B cell (primary cell): Measurements from ENCODE around the gene ZMYND15. TPM values are rescaled to one million over a fixed set of nuclear protein-coding genes. Genes with fewer than 3 reads are reported as not detected.
"Not testable (repeated sequence)": the region's sequence is repeated elsewhere in the genome, so short reads cannot be mapped to it uniquely, and the experiment has no call there.

Experiments used
- ATAC-seq: fragments of 200-7000 bp; cut with Tn5 transposase; one replicate; pipeline ENCODE4 v1.10.0; 2021; ENCODE audit warnings: low read depth, mild to moderate bottlenecking, moderate number of reproducible peaks, moderate library complexity
- CTCF ChIA-PET: fragments of 350-600 bp; sonication (Branson Sonifier 250); formaldehyde crosslinking; loops from one replicate; lab custom pipeline; 2021; ENCODE audit warnings: antibody characterized with exemption, inconsistent platforms; lab: Charles Lee
- POLR2A ChIA-PET: fragments of 350-600 bp; sonication (Branson Sonifier 250); formaldehyde crosslinking; loops from one replicate; lab custom pipeline; 2021; ENCODE audit warnings: antibody characterized with exemption; lab: Charles Lee
- DNase-seq: peaks from one replicate; pipeline ENCODE4 v3.0.0; 2013
- H2AFZ ChIP-seq: 2 replicates; pipeline ENCODE4 v1.6.1; 2012; ENCODE audit warnings: mild to moderate bottlenecking, low read depth, low read length; ENCODE audit not compliant: insufficient read depth, poor library complexity, severe bottlenecking
- H3K27ac ChIP-seq, 2 donors: 1 replicate in 1 of 2; 2 replicates in 1 of 2; pipeline ENCODE4 v1.5.1; 2012 to 2013; ENCODE audit warnings: low read length in 2 of 2, mild to moderate bottlenecking in 2 of 2, moderate library complexity in 1 of 2
- H3K27me3 ChIP-seq, 4 experiments: fragments of 200-600 bp in 1 of 4; sonication (generic) in 1 of 4; replicated peaks in 1 of 4; 1 replicate in 2 of 4; 2 replicates in 2 of 4; pipeline versions ENCODE4 v1.6.1 to v1.7.0; 2013 to 2016; ENCODE audit warnings: low read length in 3 of 4, mild to moderate bottlenecking in 2 of 4, mixed read lengths in 1 of 4, moderate library complexity in 1 of 4; ENCODE audit not compliant: insufficient read depth in 4 of 4, control insufficient read depth in 3 of 4; ENCODE audit errors: control extremely low read depth in 1 of 4
- H3K36me3 ChIP-seq, 2 experiments: replicated peaks in 1 of 2; 1 replicate in 1 of 2; 2 replicates in 1 of 2; pipeline versions ENCODE4 v1.6.1 to v1.7.1; 2013; ENCODE audit warnings: low read length in 1 of 2; ENCODE audit not compliant: insufficient read depth in 2 of 2, control insufficient read depth in 1 of 2; ENCODE audit errors: control extremely low read depth in 1 of 2, extremely low read depth in 1 of 2
- H3K4me1 ChIP-seq, 2 donors: fragments of 200-600 bp in 1 of 2; sonication (generic) in 1 of 2; 1 replicate in 1 of 2; 2 replicates in 1 of 2; pipeline versions ENCODE4 v1.5.1 to v1.6.1; 2013 to 2017; ENCODE audit warnings: low read length in 2 of 2; ENCODE audit not compliant: control insufficient read depth in 2 of 2, insufficient read depth in 2 of 2
- H3K4me2 ChIP-seq: replicated peaks from 2 replicates; pipeline ENCODE3; 2012; ENCODE audit warnings: mild to moderate bottlenecking, low read depth, low read length; ENCODE audit not compliant: poor library complexity, severe bottlenecking
- H3K4me3 ChIP-seq, 5 experiments: fragments of 200-600 bp in 1 of 5; sonication (generic) in 1 of 5; 1 replicate in 3 of 5; 2 replicates in 2 of 5; pipeline versions ENCODE4 v1.5.1 to v1.7.0; 2011 to 2016; ENCODE audit warnings: low read length in 4 of 5, mild to moderate bottlenecking in 4 of 5, low read depth in 2 of 5, control low read depth in 1 of 5, moderate library complexity in 1 of 5; ENCODE audit not compliant: insufficient read depth in 1 of 5; ENCODE audit errors: control extremely low read depth in 1 of 5, extremely low read depth in 1 of 5
- H3K79me2 ChIP-seq: fragments of 200-600 bp; sonication (generic); one replicate; pipeline ENCODE4 v1.6.0; 2016; ENCODE audit warnings: low read length; ENCODE audit not compliant: control insufficient read depth, insufficient read depth
- H3K9ac ChIP-seq: fragments of 200-600 bp; sonication (generic); 2 replicates; pipeline ENCODE4 v1.6.1; 2017; ENCODE audit warnings: mild to moderate bottlenecking, low read length, moderate library complexity
- H3K9me3 ChIP-seq, 3 donors: one replicate each; pipeline versions ENCODE4 v1.6.1 to v1.7.1; 2013; ENCODE audit warnings: low read length in 2 of 3; ENCODE audit not compliant: control insufficient read depth in 2 of 3, insufficient read depth in 1 of 3; ENCODE audit errors: control extremely low read depth in 1 of 3
- H4K20me1 ChIP-seq: 2 replicates; pipeline ENCODE4 v1.6.0; 2012; ENCODE audit warnings: mild to moderate bottlenecking, low read length; ENCODE audit not compliant: insufficient read depth, control insufficient read depth, poor library complexity, severe bottlenecking
- H3K27ac Mint-ChIP-seq: one replicate; pipeline ENCODE4 v1.8.0; 2021; ENCODE audit warnings: mixed read lengths
- H3K27me3 Mint-ChIP-seq: one replicate; pipeline ENCODE4 v1.8.0; 2021; ENCODE audit warnings: mixed read lengths
- H3K4me1 Mint-ChIP-seq: one replicate; pipeline ENCODE4 v1.8.0; 2021; ENCODE audit warnings: mixed read lengths
- H3K4me3 Mint-ChIP-seq: one replicate; pipeline ENCODE4 v1.8.0; 2021; ENCODE audit warnings: mixed read lengths
- H3K9me3 Mint-ChIP-seq: one replicate; pipeline ENCODE4 v1.8.0; 2022; ENCODE audit warnings: mixed read lengths; ENCODE audit not compliant: insufficient read depth
- EZH2 ChIP-seq: IDR thresholded peaks from 2 replicates; pipeline ENCODE4 v1.6.1; 2012; ENCODE audit warnings: borderline replicate concordance, low read depth, mild to moderate bottlenecking, moderate library complexity, low read length; ENCODE audit not compliant: insufficient read depth, poor library complexity, severe bottlenecking
- WGBS: methylation state at CpG from one replicate; pipeline ENCODE4 v1.1.5; 2013; ENCODE audit warnings: missing lambda C conversion rate; ENCODE audit not compliant: insufficient coverage; 5-methylcytosine and 5-hydroxymethylcytosine counted together
- intact Hi-C: fragments of 100-400 bp; cut with micrococcal nuclease; formaldehyde crosslinking; loops from one replicate; pipeline ENCODE4 v1.10.0; 2022
- polyA plus RNA-seq: library from polyadenylated mRNA; depleted of rRNA; stranded (reverse); fragments of >200 nt; gene quantifications from 2 replicates; pipeline ENCODE4 v1.2.3, GENCODE V29; 2012
- total RNA-seq, 2 donors: library from RNA; stranded (reverse); fragments of 120-200 nt in 1 of 2; gene quantifications; 1 replicate in 1 of 2; 2 replicates in 1 of 2; pipeline versions ENCODE4 v1.2.3 to v1.2.4, GENCODE V29; 2013 to 2022
- TF ChIP-seq, protein P1 (sequence below): fragments of 200-600 bp; IDR thresholded peaks from one replicate; pipeline ENCODE4 v1.8.0; 2022; ENCODE audit warnings: antibody characterized with exemption, mild to moderate bottlenecking

Gene ZMYND15
- total and polyA plus RNA-seq, 2 donors (not counting 1 experiment from before 2014, with no cell fraction given): 0.72 to 2.5 TPM

DNA sequence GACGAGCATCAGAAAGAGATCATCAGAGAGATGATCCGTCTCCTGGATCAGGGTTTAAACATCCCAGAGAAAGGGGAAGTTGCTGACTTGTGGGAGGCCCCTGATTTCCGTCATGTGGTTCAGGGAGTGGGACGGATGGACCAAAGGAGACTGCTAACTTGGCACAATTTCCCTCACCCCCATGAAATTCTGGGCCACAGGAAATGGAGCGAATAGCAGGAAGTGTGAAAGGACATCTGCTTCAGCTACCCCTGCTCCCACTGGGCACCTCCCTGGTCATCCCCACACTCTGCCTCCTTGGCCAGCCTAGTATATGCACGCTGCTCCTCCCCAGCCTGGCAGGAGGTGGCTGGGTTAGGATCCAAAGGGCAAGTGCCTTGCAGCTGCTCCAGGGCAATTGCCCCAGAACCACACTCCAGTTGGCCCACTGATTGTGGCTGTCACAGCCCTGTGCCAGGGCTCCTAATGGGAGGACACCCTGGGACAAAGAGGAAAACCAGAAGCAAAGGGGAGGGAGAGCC is 27.9 kb upstream of the ZMYND15 start:
- Histone ChIP-seq H3K9ac (peak overlapping the region; percentile 86), H4K20me1 (no peaks in the 10 kb centered on the region), H2AFZ (peak overlapping the region; percentile 84), H3K36me3 (peaks cover 3 to 5% of the 10 kb centered on the region in 2 experiments), H3K9me3 (no peaks in the 10 kb centered on the region), H3K4me1 (peaks cover 34 to 45% of the 10 kb centered on the region in 2 donors), H3K4me3 (peak overlapping the region; percentile 65 to 90 (median 75)), H3K27me3 (no peaks in the 10 kb centered on the region), H3K79me2 (peaks cover 31% of the 10 kb centered on the region), H3K4me2 (peak overlapping the region; percentile 96), H3K27ac (peak overlapping the region; percentile 60 to 74)
- CTCF ChIA-PET: interaction anchor here (0.6 to 2.4 kb wide), 6 partner anchors 22 to 191 kb away, joined by 3 to 9 read pairs (median 4); partner anchors contain the start of gene CHRNE
- POLR2A ChIA-PET: interaction anchor here (0.5 to 1.9 kb wide), 2 partner anchors 19 to 166 kb away, joined by 6 to 11 read pairs; partner anchors contain the start of gene MED11
- peak; percentile 63 for DNase-seq
- Mint-ChIP-seq H3K27ac (peak overlapping the region; percentile 88), H3K9me3 (no peaks in the 10 kb centered on the region), H3K27me3 (no peaks in the 10 kb centered on the region), H3K4me3 (peak overlapping the region; percentile 86), H3K4me1 (peaks cover 44% of the 10 kb centered on the region)
- TF ChIP-seq EZH2: no peak
- 4% methylated on average over 3 of the region's 6 CpGs for WGBS
- intact Hi-C loops: loop anchor here (2.0 kb wide), 1 partner anchor 27 kb away; the partner anchor contains the start of genes CXCL16 and ZMYND15
- ATAC-seq: no peak

DNA sequence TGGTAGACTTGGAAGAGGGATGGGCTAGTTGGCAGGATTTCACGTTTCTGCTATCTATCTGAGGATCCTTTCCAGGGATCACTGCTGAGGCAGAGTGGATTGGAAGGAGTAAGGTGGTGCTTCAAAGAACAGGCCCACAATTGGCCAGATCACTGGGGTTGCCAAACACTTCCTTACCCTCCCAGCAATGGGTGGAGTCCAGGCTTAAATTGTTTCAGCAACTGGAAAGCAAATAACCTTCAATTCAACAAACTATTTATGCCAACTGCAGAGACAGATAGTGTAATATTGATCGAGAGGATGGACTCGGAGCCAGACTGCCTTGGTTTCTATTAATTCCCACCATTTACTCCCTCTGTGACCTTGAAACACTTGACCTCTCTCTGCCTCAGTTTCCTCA is 27.1 kb upstream of the ZMYND15 start:
- Histone ChIP-seq H4K20me1 (no peaks in the 10 kb centered on the region), H3K36me3 (peaks cover 3 to 13% of the 10 kb centered on the region in 2 experiments), H3K4me3 (peak overlapping the region in 1 of 5 experiments; percentile 66), H3K4me2 (peak overlapping the region; percentile 96), H3K27me3 (no peaks in the 10 kb centered on the region), H2AFZ (no peak overlapping the region), H3K4me1 (peaks cover 34 to 45% of the 10 kb centered on the region in 2 donors), H3K9me3 (no peaks in the 10 kb centered on the region), H3K27ac (peak overlapping the region in 1 of 2 donors; percentile 74), H3K9ac (no peak overlapping the region), H3K79me2 (peaks cover 31% of the 10 kb centered on the region)
- TF ChIP-seq EZH2: no peak
- TF ChIP-seq, protein P1, sequence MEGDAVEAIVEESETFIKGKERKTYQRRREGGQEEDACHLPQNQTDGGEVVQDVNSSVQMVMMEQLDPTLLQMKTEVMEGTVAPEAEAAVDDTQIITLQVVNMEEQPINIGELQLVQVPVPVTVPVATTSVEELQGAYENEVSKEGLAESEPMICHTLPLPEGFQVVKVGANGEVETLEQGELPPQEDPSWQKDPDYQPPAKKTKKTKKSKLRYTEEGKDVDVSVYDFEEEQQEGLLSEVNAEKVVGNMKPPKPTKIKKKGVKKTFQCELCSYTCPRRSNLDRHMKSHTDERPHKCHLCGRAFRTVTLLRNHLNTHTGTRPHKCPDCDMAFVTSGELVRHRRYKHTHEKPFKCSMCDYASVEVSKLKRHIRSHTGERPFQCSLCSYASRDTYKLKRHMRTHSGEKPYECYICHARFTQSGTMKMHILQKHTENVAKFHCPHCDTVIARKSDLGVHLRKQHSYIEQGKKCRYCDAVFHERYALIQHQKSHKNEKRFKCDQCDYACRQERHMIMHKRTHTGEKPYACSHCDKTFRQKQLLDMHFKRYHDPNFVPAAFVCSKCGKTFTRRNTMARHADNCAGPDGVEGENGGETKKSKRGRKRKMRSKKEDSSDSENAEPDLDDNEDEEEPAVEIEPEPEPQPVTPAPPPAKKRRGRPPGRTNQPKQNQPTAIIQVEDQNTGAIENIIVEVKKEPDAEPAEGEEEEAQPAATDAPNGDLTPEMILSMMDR: no peak
- peaks cover 44% of the 10 kb centered on the region for H3K4me1 Mint-ChIP-seq
- DNase-seq: no peak
- WGBS: no CpG with 5 or more reads among the region's 3 CpGs
- ChIA-PET POLR2A (interaction anchor here (1.9 kb wide), 1 partner anchor 18 kb away, joined by 6 read pairs; the partner anchor contains the start of gene MED11), CTCF (interaction anchor here (1.2 to 2.4 kb wide), 4 partner anchors 21 to 191 kb away, joined by 4 to 9 read pairs (median 4); partner anchors contain the start of gene CHRNE)
- H3K27ac Mint-ChIP-seq: peak overlapping the region; percentile 88
- ATAC-seq: no peak
- peak overlapping the region; percentile 86 for H3K4me3 Mint-ChIP-seq
- intact Hi-C loops: no loop called here
- H3K9me3 Mint-ChIP-seq: no peaks in the 10 kb centered on the region
- no peaks in the 10 kb centered on the region for H3K27me3 Mint-ChIP-seq

DNA sequence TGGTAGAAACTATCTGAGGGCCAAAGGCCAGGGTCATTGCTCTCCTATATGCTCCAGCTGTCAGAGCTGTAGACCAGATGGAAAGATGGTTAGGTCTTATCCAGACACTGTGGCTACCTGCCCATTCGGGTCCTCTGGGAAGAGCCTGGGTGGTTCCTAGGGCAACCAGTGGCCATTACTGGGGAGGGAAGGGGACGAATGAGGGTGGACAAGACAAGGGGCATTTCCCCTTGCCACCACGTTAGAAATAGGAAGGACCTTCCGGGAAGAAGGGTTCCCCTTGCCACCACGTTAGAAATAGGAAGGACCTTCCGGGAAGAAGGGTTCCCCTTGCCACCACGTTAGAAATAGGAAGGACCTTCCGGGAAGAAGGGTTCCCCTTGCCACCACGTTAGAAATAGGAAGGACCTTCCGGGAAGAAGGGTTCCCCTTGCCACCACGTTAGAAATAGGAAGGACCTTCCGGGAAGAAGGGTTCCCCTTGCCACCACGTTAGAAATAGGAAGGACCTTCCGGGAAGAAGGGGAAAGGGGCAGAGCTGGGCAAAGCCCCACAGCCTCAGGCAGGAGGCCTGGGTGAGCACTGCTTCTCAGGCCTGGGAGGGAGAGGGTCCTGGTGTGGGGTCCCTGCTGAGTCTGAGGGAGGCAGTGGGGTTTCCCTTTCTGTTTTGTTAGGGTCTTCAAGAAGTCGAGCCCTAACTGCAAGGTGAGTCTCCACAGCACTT is 25.1 kb upstream of the ZMYND15 start:
- Histone ChIP-seq H3K4me3 (peak overlapping the region in 2 of 5 experiments; percentile 38 to 41), H3K4me2 (peak overlapping the region; percentile 72), H3K9ac (peak overlapping the region; percentile 34), H2AFZ (peak overlapping the region; percentile 57), H3K4me1 (peaks cover 34 to 43% of the 10 kb centered on the region in 2 donors), H3K36me3 (peaks cover 3 to 32% of the 10 kb centered on the region in 2 experiments), H3K79me2 (peaks cover 31% of the 10 kb centered on the region), H3K27ac (peak overlapping the region; percentile 35 to 69)
- H3K4me1 Mint-ChIP-seq: peaks cover 44% of the 10 kb centered on the region
- DNase-seq, H3K9me3 Mint-ChIP-seq, H3K27me3 Mint-ChIP-seq, H4K20me1 ChIP-seq, H3K27me3 ChIP-seq, POLR2A ChIA-PET, ATAC-seq, CTCF ChIA-PET, H3K9me3 ChIP-seq, intact Hi-C loops: not testable (repeated sequence)
- H3K4me3 Mint-ChIP-seq: peak overlapping the region; percentile 61
- peak overlapping the region; percentile 83 for H3K27ac Mint-ChIP-seq
- 39% methylated on average over 4 of the region's 15 CpGs for WGBS
